Renal pelvis (tissue), 4 donors: ENCODE results near the gene AGER. TPM values are rescaled to one million over a fixed set of nuclear protein-coding genes. Genes with fewer than 3 reads are reported as not detected.
A peak's percentile ranks its signal among the peaks of the same experiment; 100 is the strongest.
"Not testable (repeated sequence)": the region's sequence is repeated elsewhere in the genome, so short reads cannot be mapped to it uniquely, and the experiment has no call there.

Experiments used
- DNase-seq: peaks from one replicate; pipeline ENCODE4 v3.0.0-alpha.2; 2013
- polyA plus RNA-seq, 3 donors: library from polyadenylated mRNA; unstranded; fragments of 120-200 nt; gene quantifications; one replicate each; pipeline ENCODE4 v1.2.1, GENCODE V29; 2013; ENCODE audit not compliant: insufficient read length in 3 of 3

Gene AGER
- polyA plus RNA-seq, 3 donors: 18.7 to 27.0 (median 26.8) TPM

DNA sequence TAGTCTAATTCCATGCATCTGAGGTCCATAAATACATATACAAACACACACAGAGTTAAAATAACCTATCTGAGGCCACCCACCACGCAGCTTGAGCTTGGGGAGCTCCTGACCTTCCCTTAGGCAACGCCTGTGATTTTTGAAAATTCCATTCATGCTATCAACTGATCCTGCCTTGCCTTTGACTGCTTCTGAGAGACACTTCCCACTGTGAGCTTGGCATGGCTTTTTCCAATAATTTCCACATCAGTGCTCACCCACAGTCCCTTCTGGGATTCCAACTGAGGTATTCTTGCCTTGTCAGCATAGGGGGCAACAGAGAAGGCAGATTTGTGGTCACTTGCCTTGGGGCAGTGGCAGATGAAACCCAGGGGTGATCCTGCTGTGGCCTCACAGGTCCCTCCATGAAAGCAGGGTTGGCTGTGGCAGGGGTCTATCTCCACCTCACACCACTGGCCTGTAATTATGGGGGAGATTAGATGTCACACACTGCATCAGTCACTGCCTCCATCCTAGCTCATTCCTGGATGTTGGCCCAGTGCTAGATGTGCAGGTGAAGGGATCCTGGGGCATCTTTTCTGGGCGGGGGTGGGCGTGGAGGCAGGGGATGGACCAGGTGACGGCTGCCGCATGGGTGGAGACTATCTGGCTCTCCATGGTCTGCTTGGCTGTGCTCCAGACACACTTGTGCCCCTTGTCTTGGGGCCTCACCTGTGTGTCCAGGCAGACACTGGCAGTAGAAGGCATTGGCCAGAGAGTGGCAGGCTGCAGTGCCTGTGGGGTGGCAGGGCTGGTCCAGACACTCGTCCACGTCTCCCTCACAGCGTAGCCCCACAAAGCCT, 19.6 kb upstream of the AGER start:
- DNase-seq: no peak

DNA sequence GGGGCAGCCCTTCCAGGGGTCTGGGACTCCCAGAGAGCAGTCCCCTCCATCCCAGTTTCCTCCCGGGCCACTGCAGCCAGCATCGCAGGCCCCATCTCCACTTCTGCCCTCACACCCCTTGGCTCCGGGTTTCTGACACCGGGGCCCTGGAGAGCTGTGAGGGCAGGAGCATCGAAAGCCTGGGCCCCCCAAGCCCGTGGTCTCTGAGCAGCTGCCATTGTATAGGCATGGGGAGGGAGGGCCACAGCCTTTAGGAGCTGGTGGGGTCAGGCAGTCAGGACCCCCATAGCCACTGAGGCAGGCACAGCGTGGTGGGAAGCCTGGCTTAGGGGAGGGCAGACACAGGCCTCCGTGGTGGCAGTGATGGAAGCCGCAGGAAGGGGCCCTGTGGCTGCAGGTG, 18.1 kb upstream of the AGER start:
- DNase-seq: no peak

DNA sequence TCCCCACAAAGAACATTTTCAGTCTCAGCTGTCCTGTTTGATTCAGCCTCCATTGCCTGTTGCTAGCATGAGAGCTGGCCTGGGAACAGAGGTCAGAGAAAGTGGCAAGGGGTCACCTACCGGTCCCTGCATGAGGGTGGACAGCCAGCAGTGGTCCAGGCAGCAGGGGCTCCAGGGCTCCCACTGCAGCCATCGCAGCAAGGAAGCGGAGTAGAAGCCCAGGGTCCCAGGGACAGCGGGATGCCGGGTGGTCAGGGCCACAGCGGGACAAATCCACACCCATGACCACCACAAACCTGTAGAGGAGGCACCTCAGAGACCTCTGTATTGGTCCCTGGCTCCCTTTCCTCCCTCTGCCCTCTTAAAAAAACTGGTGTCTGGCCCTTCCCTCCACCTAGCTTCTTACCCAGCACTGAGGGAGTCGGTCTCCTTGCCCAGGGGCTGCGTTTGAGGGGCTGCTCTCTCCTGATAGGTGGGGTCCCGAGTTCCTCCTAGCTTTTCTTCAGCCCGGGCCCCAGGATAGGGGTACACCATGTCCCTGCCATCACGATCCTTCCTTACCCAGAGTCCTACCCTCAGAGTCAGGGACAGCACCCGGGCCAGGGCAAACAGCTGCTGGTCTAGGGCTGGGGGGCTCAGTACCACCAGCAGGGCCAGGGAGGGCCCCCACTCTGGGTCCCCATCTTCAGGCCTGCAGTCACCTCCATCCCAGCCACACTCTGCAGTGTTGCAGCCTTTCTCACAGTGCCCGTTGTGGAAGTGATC, 16.8 kb upstream of the AGER start:
- no peak for DNase-seq

DNA sequence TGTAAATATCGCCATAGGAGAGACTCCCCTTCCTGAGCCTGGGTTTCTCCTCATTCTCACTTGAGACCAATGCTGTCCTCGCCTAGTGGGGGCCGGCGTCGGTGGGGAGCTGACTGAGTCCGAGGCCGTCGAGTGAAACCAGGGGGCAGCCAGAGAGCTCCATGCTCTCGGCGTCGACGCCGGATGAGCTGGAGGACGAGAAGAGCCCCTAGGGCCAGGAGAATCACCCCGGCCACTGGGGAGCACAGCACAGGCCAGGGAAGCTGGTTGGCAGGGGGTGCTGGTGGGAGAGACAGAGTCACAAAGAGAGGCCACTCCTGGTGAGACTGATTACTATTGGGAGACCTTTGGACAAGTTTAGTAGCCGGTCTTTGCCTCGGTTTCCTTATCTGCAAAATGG, 14.8 kb upstream of the AGER start:
- no peak for DNase-seq

GRCh38 chr6:32198345-32198696, 14.3 kb upstream of the AGER start:
- no peak for DNase-seq

- DNase-seq: no peak
Measured at GRCh38 chr6:32196682-32197616, 12.9 kb upstream of the AGER start.

- DNase-seq: peak; percentile 95
Measured at GRCh38 chr6:32195902-32196681, 12.0 kb upstream of the AGER start.

GRCh38 chr6:32195652-32195901, 11.5 kb upstream of the AGER start:
- DNase-seq: peak; percentile 100

DNA sequence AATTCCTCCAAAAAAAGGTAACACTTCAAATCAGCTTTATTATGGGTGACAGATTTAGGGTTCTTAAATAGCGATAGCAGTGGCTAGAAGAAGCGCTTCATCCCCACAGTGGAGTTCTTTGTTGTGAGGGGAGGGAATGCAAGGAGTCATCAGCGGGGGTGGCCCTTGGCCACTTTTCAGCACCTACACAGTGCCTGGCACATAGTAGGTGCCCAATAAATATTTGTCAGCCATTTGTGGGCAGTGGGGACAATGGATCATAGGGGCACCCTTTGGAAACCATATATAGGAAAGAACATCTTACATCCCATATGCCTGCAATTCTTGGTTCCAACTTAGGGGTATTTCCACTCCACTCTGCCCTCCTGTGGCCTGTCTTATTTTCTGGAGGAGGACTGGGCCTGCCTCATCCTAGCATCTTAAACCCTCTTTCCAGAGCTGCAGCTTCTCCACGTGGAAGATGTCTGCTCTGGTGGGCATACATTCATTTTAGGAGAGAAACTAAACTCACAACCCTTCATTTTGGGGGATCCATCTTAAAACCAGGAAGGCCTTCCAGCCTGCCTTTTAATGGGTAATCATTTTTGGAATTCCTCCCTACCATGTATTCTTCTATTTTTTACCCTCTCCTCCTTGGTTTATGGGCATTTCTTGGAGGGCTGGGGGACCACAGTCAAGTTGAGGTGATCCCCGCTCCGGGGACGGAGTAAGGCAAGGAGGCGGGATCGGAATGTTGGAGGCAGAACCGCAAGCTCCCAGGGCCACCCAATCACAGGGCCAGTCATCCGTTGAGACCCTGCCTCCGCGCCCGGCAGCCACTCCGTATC, 11.0 kb upstream of the AGER start:
- DNase-seq: no peak

- DNase-seq: no peak
Measured at GRCh38 chr6:32194388-32194787, 10.3 kb upstream of the AGER start.

- DNase-seq: not testable (repeated sequence)
Measured at GRCh38 chr6:32193096-32193495, 9.0 kb upstream of the AGER start.

- DNase-seq: no peak
Measured at GRCh38 chr6:32192608-32193039, 8.6 kb upstream of the AGER start, which contains the start of gene GPSM3. GPSM3 (minus strand) TSS chr6:32192643; CDS start chr6:32192513, 130 bp downstream.

- DNase-seq: no peak
Measured at GRCh38 chr6:32191696-32192607, 7.9 kb upstream of the AGER start.

DNA sequence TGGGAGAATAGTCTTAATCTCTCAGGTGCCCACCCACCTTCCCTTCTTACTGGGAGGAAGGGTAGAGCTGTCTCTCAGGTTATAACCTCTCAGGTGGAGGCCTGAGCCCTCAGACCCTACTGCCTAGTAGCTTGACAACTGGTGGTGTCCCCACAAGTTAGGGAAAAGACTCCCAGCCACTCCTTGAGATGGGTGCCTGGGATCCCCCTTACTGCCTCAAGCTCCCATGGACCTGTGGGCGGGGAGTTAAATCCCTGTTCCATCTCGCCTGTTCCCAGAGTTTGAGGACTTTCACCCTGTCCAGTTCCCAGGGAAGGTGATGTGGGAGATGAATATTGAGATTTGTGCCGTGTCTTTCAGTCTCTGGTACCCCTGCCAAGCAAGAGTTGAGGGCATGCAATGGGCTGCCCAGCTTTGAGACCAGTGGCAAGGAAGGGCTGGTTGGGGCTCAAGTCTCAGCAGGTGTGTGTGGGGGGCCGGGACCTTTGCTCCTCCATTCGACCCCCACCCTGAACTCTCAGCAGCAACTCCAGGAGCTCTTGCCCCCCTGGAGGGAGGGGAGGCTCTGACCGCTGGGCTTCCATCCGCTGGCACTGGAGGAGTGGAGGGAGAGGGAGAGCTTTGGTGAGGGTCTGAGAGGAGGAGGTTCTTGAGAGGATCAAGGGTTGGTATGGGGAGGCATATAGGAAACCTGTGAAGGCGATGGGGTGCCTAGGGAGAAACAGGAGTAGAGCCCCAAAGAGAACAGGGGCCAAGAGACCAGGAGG, 7.0 kb upstream of the AGER start:
- DNase-seq: no peak

- DNase-seq: peak; percentile 95
Measured at GRCh38 chr6:32190054-32190851, 6.2 kb upstream of the AGER start, which contains the start of gene PBX2. PBX2 (minus strand) TSS chr6:32190202; CDS start chr6:32189915, 287 bp downstream.

- DNase-seq: no peak
Measured at GRCh38 chr6:32189742-32190053, 5.6 kb upstream of the AGER start.

DNA sequence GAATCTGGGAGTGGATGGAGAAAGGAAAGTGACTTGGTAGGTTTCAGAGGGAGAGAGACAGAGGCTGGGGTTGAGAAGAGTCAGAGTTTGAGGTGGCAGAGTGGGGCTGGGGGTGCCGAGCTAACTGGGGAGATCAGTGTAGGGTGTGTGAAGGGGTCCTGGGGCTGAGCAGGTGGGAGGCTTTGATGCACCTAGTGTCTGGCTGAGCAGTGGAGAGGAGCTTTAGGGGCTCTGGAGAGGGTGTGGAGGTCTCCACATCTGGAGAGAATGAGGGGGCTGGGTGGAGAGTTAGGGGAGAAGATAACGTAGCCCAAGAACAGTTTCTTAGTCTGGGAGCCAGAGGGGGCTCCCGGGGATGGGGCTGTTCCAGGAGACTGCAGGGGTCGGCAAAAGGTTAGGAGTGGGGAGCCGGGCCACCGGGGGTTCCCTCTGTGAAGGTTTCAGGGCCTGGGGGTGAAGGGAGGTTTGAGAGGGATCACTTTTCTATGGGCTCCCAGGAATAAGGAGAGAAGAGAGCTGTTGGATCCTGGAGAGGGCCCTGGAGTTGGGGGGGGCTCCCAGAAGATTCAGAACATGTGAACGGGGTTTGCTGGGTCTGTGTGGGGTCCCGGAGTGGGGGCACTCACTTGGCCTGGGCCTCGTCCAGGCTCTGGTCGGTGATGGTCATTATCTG, 5.2 kb upstream of the AGER start:
- DNase-seq: no peak
